GM12874 (cell line): Measurements from ENCODE around the gene UIMC1.

Source experiments
- CTCF ChIP-seq: IDR thresholded peaks from 2 replicates; pipeline ENCODE4 v1.5.1; 2011; ENCODE audit warnings: low read depth, mild to moderate bottlenecking, control low read depth, low read length, moderate library complexity; ENCODE audit not compliant: insufficient read depth

Gene UIMC1

GRCh38 chr5:176876506-176877431, 129.8 kb downstream of the UIMC1 start:
- no peak for TF ChIP-seq CTCF

DNA sequence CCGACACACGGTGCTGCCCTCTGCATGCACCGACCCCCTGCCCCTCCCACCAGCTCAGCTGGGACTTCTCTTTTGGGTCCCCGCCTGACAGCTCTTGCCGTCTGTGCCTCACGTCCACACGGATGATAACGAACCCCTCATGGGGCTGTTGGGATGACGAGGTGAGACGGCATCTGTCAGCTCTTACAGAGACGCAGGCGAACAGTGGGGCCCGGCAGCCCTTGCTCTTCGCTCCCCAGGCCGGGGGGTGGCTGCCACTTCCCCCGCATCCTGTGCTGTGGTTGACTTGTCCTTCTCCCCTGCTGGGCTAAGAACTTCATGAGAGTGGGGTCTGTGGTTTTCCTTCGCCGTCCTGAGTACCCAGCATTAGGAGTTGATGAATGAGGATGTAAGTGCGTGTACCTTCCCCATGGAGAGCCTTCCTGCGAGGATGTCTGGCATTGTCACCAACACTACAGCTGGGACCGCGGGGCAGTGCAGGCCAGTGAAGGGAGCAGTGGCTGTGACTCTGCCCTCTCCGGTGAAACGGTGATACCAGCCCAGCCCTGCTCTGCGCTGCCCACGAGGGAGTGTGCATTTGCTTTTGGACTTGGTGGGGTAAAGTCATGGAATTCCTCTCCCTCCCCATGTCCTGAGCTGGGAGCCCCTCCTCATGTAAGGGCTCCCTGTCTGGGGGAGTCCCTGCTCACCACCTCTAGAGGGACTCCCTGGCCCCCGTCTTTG, 130.6 kb downstream of the UIMC1 start:
- TF ChIP-seq CTCF, result no peak

GRCh38 chr5:176875014-176875550, 131.5 kb downstream of the UIMC1 start:
- TF ChIP-seq CTCF, result no peak

GRCh38 chr5:176874198-176874780, 132.3 kb downstream of the UIMC1 start:
- TF ChIP-seq CTCF, result no peak

DNA sequence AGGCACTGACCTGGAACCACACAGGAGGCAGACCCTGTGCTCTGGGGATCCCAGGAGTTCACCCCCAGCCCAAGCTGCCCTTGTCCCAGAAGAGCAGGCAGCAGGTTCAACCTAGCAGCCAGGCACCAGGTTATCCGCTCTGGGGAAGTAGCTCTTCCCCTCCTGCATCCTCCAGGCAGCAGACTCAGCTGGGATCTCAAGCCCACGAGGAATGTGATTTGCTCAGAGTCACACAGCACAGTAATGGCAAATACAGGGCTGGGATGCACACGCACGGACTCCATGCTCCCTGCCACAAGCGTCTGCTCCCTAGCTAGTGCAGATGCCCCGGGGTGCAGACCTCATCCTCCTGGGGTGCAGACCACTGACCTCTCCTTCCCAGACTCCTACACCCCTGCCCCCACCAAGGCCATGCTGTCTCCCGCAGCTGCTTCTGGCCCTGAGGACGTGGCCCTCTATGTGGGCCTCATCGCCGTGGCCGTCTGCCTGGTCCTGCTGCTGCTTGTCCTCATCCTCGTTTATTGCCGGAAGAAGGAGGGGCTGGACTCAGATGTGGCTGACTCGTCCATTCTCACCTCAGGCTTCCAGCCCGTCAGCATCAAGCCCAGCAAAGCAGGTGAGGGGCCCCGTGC, 132.9 kb downstream of the UIMC1 start:
- no peak for TF ChIP-seq CTCF

DNA sequence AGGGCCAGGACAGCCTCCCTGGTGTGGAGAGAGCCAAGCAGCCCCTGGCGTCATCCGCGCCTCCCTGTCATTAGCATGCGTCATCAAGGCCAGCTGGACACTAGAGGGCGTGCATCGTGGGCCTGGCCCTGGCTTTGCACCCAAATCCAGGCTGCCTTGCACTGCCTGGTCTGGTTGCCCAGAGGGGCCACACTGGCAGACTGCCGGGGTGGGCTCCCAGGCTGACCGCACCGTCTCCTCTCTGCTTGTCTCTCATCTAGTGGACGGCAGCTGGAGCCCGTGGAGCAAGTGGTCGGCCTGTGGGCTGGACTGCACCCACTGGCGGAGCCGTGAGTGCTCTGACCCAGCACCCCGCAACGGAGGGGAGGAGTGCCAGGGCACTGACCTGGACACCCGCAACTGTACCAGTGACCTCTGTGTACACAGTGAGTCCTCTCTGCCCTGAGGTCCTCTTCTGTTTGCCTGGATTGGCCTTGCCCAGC, 136.4 kb downstream of the UIMC1 start:
- TF ChIP-seq CTCF, result peak; percentile 24; the same call in 1 of the 2 replicates
